ENCODE results near the gene RD3L. TPM values are rescaled to one million over a fixed set of nuclear protein-coding genes. Genes with fewer than 3 reads are reported as not detected.
A peak's percentile ranks its signal among the peaks of the same experiment; 100 is the strongest.
"Not testable (repeated sequence)": the region's sequence is repeated elsewhere in the genome, so short reads cannot be mapped to it uniquely, and the experiment has no call there.

RD3L gene
- total RNA-seq, 1 experiment from 2014 or later, result not detected

- not testable (repeated sequence) for H3K79me2 ChIP-seq (ENCODE audit: insufficient read depth, low read length); H3K27me3 Mint-ChIP-seq (ENCODE audit: low read depth)
- H3K9me3 Mint-ChIP-seq, result peaks cover 35 to 42% of the 10 kb centered on the region in 2 experiments
Measured at GRCh38 chr14:103980623-103981238, 38.4 kb upstream of the RD3L start.

More at GRCh38 chr14:103980623-103981238, 38.4 kb upstream of the RD3L start:
- not testable (repeated sequence) for H4K91ac ChIP-seq (ENCODE audit: insufficient read length, low read depth, low read length); H3K27ac ChIP-seq (ENCODE audit: insufficient read length, low read depth, low read length); H3K4me1 Mint-ChIP-seq; H2BK120ac ChIP-seq (ENCODE audit: low read depth, low read length, poor library complexity, severe bottlenecking); H3K14ac ChIP-seq (ENCODE audit: insufficient read depth, low read length); H4K8ac ChIP-seq (replicated peaks; ENCODE audit: insufficient read length, low read depth, low read length); H3K23ac ChIP-seq (ENCODE audit: insufficient read length, low read depth, low read length); H4K20me1 ChIP-seq (ENCODE audit: control insufficient read depth, insufficient read depth, insufficient read length); H3K27me3 ChIP-seq (ENCODE audit: insufficient read depth, low read length); H2BK5ac ChIP-seq (ENCODE audit: insufficient read length, low read length); H3K27ac Mint-ChIP-seq; H3K4ac ChIP-seq (ENCODE audit: low read depth, low read length); H3K23me2 ChIP-seq (ENCODE audit: insufficient read length, low read depth, low read length, poor library complexity, severe bottlenecking); H3K4me2 ChIP-seq (ENCODE audit: insufficient read depth, insufficient read length, low read length); H2AK5ac ChIP-seq (ENCODE audit: insufficient read length, low read length); H2BK15ac ChIP-seq (ENCODE audit: low read depth, low read length); H3K4me3 Mint-ChIP-seq; H2BK12ac ChIP-seq (ENCODE audit: insufficient read length, low read depth, low read length); H3K9me3 ChIP-seq (ENCODE audit: control insufficient read depth, low read depth, low read length); H3K4me1 ChIP-seq (ENCODE audit: insufficient read depth, low read length); H3K56ac ChIP-seq (ENCODE audit: insufficient read length, low read depth, low read length); H3K9ac ChIP-seq (ENCODE audit: extremely low read depth, insufficient read length, low read length); H4K5ac ChIP-seq (ENCODE audit: insufficient read length, low read depth, low read length); H3K79me1 ChIP-seq (ENCODE audit: insufficient read depth, low read depth, low read length, poor library complexity, severe bottlenecking); H2AFZ ChIP-seq (ENCODE audit: low read length); H3K18ac ChIP-seq (ENCODE audit: insufficient read length, low read depth, low read length); H2BK20ac ChIP-seq (ENCODE audit: low read depth, low read length, poor library complexity, severe bottlenecking); H3T11ph ChIP-seq (ENCODE audit: low read length)
- TF ChIP-seq CTCF (conservative IDR thresholded peaks at IDR 0.05), result peak; percentile 79
- peak; percentile 56 for DNase-seq
- H3K36me3 Mint-ChIP-seq (ENCODE audit: insufficient read depth in 1 of 3, low read depth in 3 of 3), result peaks cover 7 to 13% (median 8%) of the 10 kb centered on the region in 3 experiments
- no CpG with 5 or more reads among the region's 14 CpGs for WGBS (ENCODE audit: extremely low coverage, insufficient read length, low lambda C conversion rate)

All from H9 (cell line).